ENCODE data around the gene ATP6V0A1. TPM values are rescaled to one million over a fixed set of nuclear protein-coding genes. Genes with fewer than 3 reads are reported as not detected.

The ATP6V0A1 gene
- total and polyA plus RNA-seq, 2 experiments from 2014 or later: 23.9 to 42.3 TPM

DNA sequence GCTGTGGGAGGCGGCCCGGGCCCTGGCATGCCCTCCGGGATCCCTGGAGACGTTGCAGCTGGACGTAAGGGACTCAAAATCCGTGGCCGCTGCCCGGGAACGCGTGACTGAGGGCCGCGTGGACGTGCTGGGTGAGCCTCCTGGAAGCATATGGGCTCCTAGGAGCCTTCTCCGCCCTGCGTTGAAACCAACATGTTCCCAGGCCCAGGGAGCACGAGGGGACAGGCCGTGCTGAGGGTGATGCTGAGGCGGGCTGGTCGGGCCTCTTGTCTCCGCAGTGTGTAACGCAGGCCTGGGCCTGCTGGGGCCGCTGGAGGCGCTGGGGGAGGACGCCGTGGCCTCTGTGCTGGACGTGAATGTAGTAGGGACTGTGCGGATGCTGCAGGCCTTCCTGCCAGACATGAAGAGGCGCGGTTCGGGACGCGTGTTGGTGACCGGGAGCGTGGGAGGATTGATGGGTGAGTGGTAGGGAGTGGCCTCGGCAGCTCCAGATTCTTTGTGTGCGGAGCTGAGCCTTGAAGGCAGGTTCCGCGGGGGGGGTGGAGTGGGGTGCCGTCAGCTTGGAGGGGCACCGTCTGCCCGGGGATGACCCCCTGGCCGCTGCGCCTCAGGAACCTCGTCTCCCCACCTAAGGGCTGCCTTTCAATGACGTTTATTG lies 94.6 kb downstream of the ATP6V0A1 start:
- 0 out of 2 replicates have a peak, but pooled peaks cover 2% of the 10 kb centered on the region for H3K79me2 ChIP-seq (replicated peaks; ENCODE audit: insufficient read depth)
- H3K36me3 Mint-ChIP-seq (ENCODE audit: low read depth): no peaks in the 10 kb centered on the region; the same call in 2 of the 3 replicates
- no peaks in the 10 kb centered on the region for H3K9me2 ChIP-seq (ENCODE audit: insufficient read depth)
- H3K36me3 ChIP-seq (ENCODE audit: insufficient read depth): no peaks in the 10 kb centered on the region
- H3K27me3 ChIP-seq (ENCODE audit: insufficient read depth): 0 out of 2 replicates have a peak, but pooled peaks cover 7% of the 10 kb centered on the region
- H3K27ac ChIP-seq (ENCODE audit: low read depth): no peak overlapping the region
- H2AFZ ChIP-seq: no peak overlapping the region
- peak; percentile 66 for DNase-seq (ENCODE audit: low spot score)
- TF ChIP-seq JUNB (IDR thresholded peaks at IDR 0.05; ENCODE audit: unreplicated experiment) (no peak), ZNF331 (CRISPR knock-in tag; IDR thresholded peaks at IDR 0.05; ENCODE audit: low read depth) (no peak), CREB1 (CRISPR knock-in tag; IDR thresholded peaks at IDR 0.05; ENCODE audit: low read depth) (no peak), ZNF462 (CRISPR knock-in tag; IDR thresholded peaks at IDR 0.05) (no peak), EZH2phosphoT487 (IDR thresholded peaks at IDR 0.05; ENCODE audit: unreplicated experiment) (no peak), POLR2AphosphoS5 (IDR thresholded peaks at IDR 0.05; ENCODE audit: low read depth) (no peak)
- TF ChIP-seq, protein P1, sequence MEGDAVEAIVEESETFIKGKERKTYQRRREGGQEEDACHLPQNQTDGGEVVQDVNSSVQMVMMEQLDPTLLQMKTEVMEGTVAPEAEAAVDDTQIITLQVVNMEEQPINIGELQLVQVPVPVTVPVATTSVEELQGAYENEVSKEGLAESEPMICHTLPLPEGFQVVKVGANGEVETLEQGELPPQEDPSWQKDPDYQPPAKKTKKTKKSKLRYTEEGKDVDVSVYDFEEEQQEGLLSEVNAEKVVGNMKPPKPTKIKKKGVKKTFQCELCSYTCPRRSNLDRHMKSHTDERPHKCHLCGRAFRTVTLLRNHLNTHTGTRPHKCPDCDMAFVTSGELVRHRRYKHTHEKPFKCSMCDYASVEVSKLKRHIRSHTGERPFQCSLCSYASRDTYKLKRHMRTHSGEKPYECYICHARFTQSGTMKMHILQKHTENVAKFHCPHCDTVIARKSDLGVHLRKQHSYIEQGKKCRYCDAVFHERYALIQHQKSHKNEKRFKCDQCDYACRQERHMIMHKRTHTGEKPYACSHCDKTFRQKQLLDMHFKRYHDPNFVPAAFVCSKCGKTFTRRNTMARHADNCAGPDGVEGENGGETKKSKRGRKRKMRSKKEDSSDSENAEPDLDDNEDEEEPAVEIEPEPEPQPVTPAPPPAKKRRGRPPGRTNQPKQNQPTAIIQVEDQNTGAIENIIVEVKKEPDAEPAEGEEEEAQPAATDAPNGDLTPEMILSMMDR (conservative IDR thresholded peaks at IDR 0.05; ENCODE audit: low read depth in 2 of 2): peak in 1 of 2 experiments; percentile 26; a peak in 2 of 4 replicates
- TF ChIP-seq, protein P2, sequence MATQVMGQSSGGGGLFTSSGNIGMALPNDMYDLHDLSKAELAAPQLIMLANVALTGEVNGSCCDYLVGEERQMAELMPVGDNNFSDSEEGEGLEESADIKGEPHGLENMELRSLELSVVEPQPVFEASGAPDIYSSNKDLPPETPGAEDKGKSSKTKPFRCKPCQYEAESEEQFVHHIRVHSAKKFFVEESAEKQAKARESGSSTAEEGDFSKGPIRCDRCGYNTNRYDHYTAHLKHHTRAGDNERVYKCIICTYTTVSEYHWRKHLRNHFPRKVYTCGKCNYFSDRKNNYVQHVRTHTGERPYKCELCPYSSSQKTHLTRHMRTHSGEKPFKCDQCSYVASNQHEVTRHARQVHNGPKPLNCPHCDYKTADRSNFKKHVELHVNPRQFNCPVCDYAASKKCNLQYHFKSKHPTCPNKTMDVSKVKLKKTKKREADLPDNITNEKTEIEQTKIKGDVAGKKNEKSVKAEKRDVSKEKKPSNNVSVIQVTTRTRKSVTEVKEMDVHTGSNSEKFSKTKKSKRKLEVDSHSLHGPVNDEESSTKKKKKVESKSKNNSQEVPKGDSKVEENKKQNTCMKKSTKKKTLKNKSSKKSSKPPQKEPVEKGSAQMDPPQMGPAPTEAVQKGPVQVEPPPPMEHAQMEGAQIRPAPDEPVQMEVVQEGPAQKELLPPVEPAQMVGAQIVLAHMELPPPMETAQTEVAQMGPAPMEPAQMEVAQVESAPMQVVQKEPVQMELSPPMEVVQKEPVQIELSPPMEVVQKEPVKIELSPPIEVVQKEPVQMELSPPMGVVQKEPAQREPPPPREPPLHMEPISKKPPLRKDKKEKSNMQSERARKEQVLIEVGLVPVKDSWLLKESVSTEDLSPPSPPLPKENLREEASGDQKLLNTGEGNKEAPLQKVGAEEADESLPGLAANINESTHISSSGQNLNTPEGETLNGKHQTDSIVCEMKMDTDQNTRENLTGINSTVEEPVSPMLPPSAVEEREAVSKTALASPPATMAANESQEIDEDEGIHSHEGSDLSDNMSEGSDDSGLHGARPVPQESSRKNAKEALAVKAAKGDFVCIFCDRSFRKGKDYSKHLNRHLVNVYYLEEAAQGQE (IDR thresholded peaks at IDR 0.05; ENCODE audit: unreplicated experiment): no peak
- H3K27ac Mint-ChIP-seq: no peak overlapping the region
- peaks cover 21% of the 10 kb centered on the region for H3K4me1 Mint-ChIP-seq
- H4K20me1 ChIP-seq (replicated peaks; ENCODE audit: insufficient read depth): peaks cover 6% of the 10 kb centered on the region; the same call in 1 of the 2 replicates
- H3K4me3 Mint-ChIP-seq: peak overlapping the region; percentile 87
- H3F3A ChIP-seq (replicated peaks; ENCODE audit: low read depth): peaks cover 10% of the 10 kb centered on the region
- peak overlapping the region; percentile 93 for H3K4me3 ChIP-seq
- H3K4me1 ChIP-seq (ENCODE audit: insufficient read depth): peaks cover 12% of the 10 kb centered on the region
- peak overlapping the region; percentile 92 for H3K4me2 ChIP-seq
- peak; percentile 13 for ATAC-seq
- no peaks in the 10 kb centered on the region for H3K9me3 Mint-ChIP-seq
- peaks cover 20% of the 10 kb centered on the region for H3K27me3 Mint-ChIP-seq (ENCODE audit: insufficient read depth, low read depth, poor library complexity)

Measured in GM23338 (cell line).